IMR-90 (cell line): ENCODE data around the gene GREB1L. TPM values are rescaled to one million over a fixed set of nuclear protein-coding genes. Genes with fewer than 3 reads are reported as not detected.

ENCODE experiments used
- ATAC-seq: fragments of 200-7000 bp; cut with Tn5 transposase; 2 replicates; pipeline ENCODE4 v1.9.1; 2020; ENCODE audit warnings: low read depth, mild to moderate bottlenecking, moderate library complexity
- BruUV-seq: library from RNA; stranded (reverse); fragments of 400-500 nt; replicated peaks from 2 replicates; lab custom pipeline; 2021; lab: Mats Ljungman, UMichigan
- CTCF ChIA-PET: fragments of 300-600 bp; formaldehyde crosslinking; extraction: SDS; loops from one replicate; lab custom pipeline; 2021; ENCODE audit warnings: antibody characterized with exemption; lab: Yijun Ruan, JAX
- POLR2A ChIA-PET: fragments of 300-600 bp; sonication (Branson Sonifier 250); formaldehyde crosslinking; loops from one replicate; lab custom pipeline; 2022; ENCODE audit warnings: antibody characterized with exemption; ENCODE audit not compliant: unreplicated experiment; lab: Charles Lee
- DNase-seq: peaks from one replicate; pipeline ENCODE4 v3.0.0; 2013
- H2AFZ ChIP-seq: replicated peaks from 2 replicates; pipeline ENCODE3; 2013; ENCODE audit warnings: low read length, mild to moderate bottlenecking; ENCODE audit not compliant: poor library complexity
- H2AK5ac ChIP-seq: 2 replicates; pipeline ENCODE4 v1.6.1; 2013; ENCODE audit warnings: low read depth, low read length, inconsistent platforms
- H2AK9ac ChIP-seq: replicated peaks from 2 replicates; pipeline ENCODE3; 2013; ENCODE audit warnings: mild to moderate bottlenecking, low read depth, low read length, moderate library complexity; ENCODE audit not compliant: poor library complexity
- H2BK120ac ChIP-seq: 2 replicates; pipeline ENCODE4 v1.6.1; 2013; ENCODE audit warnings: low read depth, low read length, inconsistent platforms
- H2BK15ac ChIP-seq: 3 replicates; pipeline ENCODE4 v1.6.1; 2013; ENCODE audit warnings: low read depth, low read length, inconsistent platforms
- H2BK20ac ChIP-seq: 2 replicates; pipeline ENCODE4 v1.6.1; 2013; ENCODE audit warnings: low read depth, mild to moderate bottlenecking, inconsistent platforms, low read length, moderate library complexity
- H2BK5ac ChIP-seq: 2 replicates; pipeline ENCODE4 v1.6.1; 2013; ENCODE audit warnings: mild to moderate bottlenecking, low read depth, low read length, inconsistent platforms; ENCODE audit not compliant: poor library complexity, severe bottlenecking
- H3K14ac ChIP-seq: replicated peaks from 2 replicates; pipeline ENCODE4 v1.6.1; 2013; ENCODE audit warnings: low read depth, low read length, inconsistent platforms
- H3K18ac ChIP-seq: 2 replicates; pipeline ENCODE4 v1.6.1; 2013; ENCODE audit warnings: low read depth, low read length, control low read depth
- H3K23ac ChIP-seq: 2 replicates; pipeline ENCODE4 v1.6.1; 2013; ENCODE audit warnings: low read depth, low read length, inconsistent platforms
- H3K27ac ChIP-seq: 2 replicates; pipeline ENCODE4 v1.5.1; 2013; ENCODE audit warnings: mild to moderate bottlenecking, control low read depth, low read length; ENCODE audit not compliant: insufficient read depth
- H3K27me3 ChIP-seq: 2 replicates; pipeline ENCODE4 v1.6.1; 2013; ENCODE audit warnings: low read length; ENCODE audit not compliant: control insufficient read depth, insufficient read depth
- H3K36me3 ChIP-seq: 2 replicates; pipeline ENCODE4 v1.6.1; 2013; ENCODE audit warnings: low read length, mixed read lengths; ENCODE audit not compliant: control insufficient read depth, insufficient read depth
- H3K4ac ChIP-seq: 2 replicates; pipeline ENCODE4 v1.6.1; 2013; ENCODE audit warnings: low read depth, low read length, inconsistent platforms
- H3K4me1 ChIP-seq: 2 replicates; pipeline ENCODE4 v1.6.1; 2013; ENCODE audit warnings: low read length, mixed read lengths; ENCODE audit not compliant: control insufficient read depth, insufficient read depth
- H3K4me2 ChIP-seq: 2 replicates; pipeline ENCODE4 v1.6.1; 2013; ENCODE audit warnings: low read depth, mild to moderate bottlenecking, control low read depth, low read length, moderate library complexity
- H3K4me3 ChIP-seq: 2 replicates; pipeline ENCODE4 v1.5.1; 2013; ENCODE audit warnings: low read depth, mild to moderate bottlenecking, control low read depth, low read length, moderate library complexity; ENCODE audit not compliant: insufficient read depth
- H3K56ac ChIP-seq: 2 replicates; pipeline ENCODE4 v1.6.1; 2013; ENCODE audit warnings: low read length, inconsistent platforms; ENCODE audit not compliant: insufficient read depth; ENCODE audit errors: extremely low read depth
- H3K79me1 ChIP-seq, 2 experiments: 2 replicates each; pipeline ENCODE4 v1.6.1; 2013; ENCODE audit warnings: low read length in 2 of 2, inconsistent platforms in 1 of 2, low read depth in 1 of 2
- H3K9ac ChIP-seq: 2 replicates; pipeline ENCODE4 v1.6.1; 2013; ENCODE audit warnings: low read depth, low read length, control low read depth
- H3K9me1 ChIP-seq: 2 replicates; pipeline ENCODE4 v1.6.1; 2013; ENCODE audit warnings: low read length, inconsistent platforms; ENCODE audit not compliant: insufficient read depth
- H3K9me3 ChIP-seq: 2 replicates; pipeline ENCODE4 v1.6.1; 2013; ENCODE audit warnings: low read length; ENCODE audit not compliant: control insufficient read depth, insufficient read depth
- H4K20me1 ChIP-seq: 2 replicates; pipeline ENCODE4 v1.6.1; 2013; ENCODE audit warnings: low read length, inconsistent platforms; ENCODE audit not compliant: insufficient read depth
- H4K5ac ChIP-seq: 2 replicates; pipeline ENCODE4 v1.6.1; 2013; ENCODE audit warnings: mild to moderate bottlenecking, low read depth, low read length, control low read depth
- H4K8ac ChIP-seq, 2 experiments: 2 replicates each; pipeline ENCODE4 v1.6.1; 2013; ENCODE audit warnings: low read depth in 2 of 2, low read length in 2 of 2, control low read depth in 1 of 2, inconsistent platforms in 1 of 2
- H4K91ac ChIP-seq: 2 replicates; pipeline ENCODE4 v1.6.1; 2013; ENCODE audit warnings: low read depth, low read length, inconsistent platforms; ENCODE audit not compliant: insufficient read depth
- WGBS, 2 experiments: methylation state at CpG; one replicate each; pipeline versions ENCODE4 v1.1.5 to v1.1.7; 2013; ENCODE audit warnings: missing lambda C conversion rate in 2 of 2; ENCODE audit not compliant: insufficient read length in 1 of 2; ENCODE audit errors: extremely low coverage in 2 of 2; 5-methylcytosine and 5-hydroxymethylcytosine counted together
- dilution Hi-C: fragments of 300-500 bp; cut with HindIII; formaldehyde crosslinking; loops from one replicate; pipeline ENCODE4 v1.14.3; 2018; ENCODE audit warnings: low sequenced_read_pairs; ENCODE audit not compliant: unreplicated experiment
- in situ Hi-C: fragments of 300-500 bp; cut with MboI; formaldehyde crosslinking; loops from 3 replicates; pipeline ENCODE4 v1.14.3; 2019; ENCODE audit warnings: low sequenced_read_pairs, inconsistent platforms, mixed read lengths
- intact Hi-C: fragments of 100-400 bp; cut with micrococcal nuclease; formaldehyde crosslinking; loops from 2 replicates; pipeline ENCODE4 v1.10.0; 2022
- polyA plus RNA-seq, 3 experiments: library from polyadenylated mRNA; depleted of rRNA; stranded (reverse); fragments of >200 nt; gene quantifications; 2 replicates each; pipeline ENCODE4 v1.2.3, GENCODE V29; 2012; ENCODE audit warnings: low replicate concordance in 1 of 3
- total RNA-seq: library from RNA; depleted of rRNA; stranded (reverse); fragments of >200 nt; gene quantifications from 2 replicates; pipeline ENCODE4 v1.2.3, GENCODE V29; 2012
- TF ChIP-seq, protein P1 (sequence below): fragments of 150-350 bp; IDR thresholded peaks from 2 replicates; pipeline ENCODE4 v1.6.1; 2017; ENCODE audit warnings: mild to moderate bottlenecking, antibody characterized with exemption, low read length, low read depth

Gene GREB1L
- total and polyA plus RNA-seq, 2 of the 4 experiments (the other 2 are of a cell fraction) = under 0.01 to 0.02 TPM

DNA sequence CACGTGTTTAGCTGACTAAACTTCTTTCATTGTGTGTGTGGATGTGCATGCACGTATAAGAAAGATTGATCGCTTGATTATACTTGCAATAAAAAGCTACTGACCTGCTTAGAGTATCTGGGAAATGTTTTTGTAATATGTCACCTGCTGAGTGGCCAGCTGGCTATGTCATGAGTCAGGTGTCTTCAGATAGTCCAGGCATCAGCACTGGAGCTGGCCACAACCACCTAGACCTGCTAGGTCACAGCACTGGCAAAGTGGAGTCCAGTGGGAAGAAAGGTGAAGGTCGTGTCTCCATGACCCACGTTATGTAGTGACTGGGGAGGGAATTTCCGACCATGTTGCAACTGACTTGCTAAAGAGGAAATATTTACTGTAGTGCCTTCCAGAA lies 211.5 kb downstream of the GREB1L start:
- Histone ChIP-seq H3K18ac (no peak overlapping the region), H3K9me3 (no peaks in the 10 kb centered on the region), H3K27ac (no peak overlapping the region), H4K91ac (no peak overlapping the region), H4K8ac (no peak overlapping the region), H3K4ac (no peak overlapping the region), H2AK9ac (no peak overlapping the region), H3K23ac (no peak overlapping the region), H3K79me1 (no peaks in the 10 kb centered on the region), H2BK5ac (no peak overlapping the region), H3K9me1 (no peaks in the 10 kb centered on the region), H3K4me2 (no peak overlapping the region), H3K27me3 (peaks cover 34% of the 10 kb centered on the region), H2BK15ac (no peak overlapping the region), H3K56ac (no peak overlapping the region), H3K4me1 (peaks cover 5% of the 10 kb centered on the region; the same call in 1 of the 2 replicates), H2BK20ac (no peak overlapping the region), H3K4me3 (no peak overlapping the region), H4K5ac (no peak overlapping the region), H4K20me1 (no peaks in the 10 kb centered on the region), H3K14ac (no peak overlapping the region), H2AFZ (no peak overlapping the region), H2BK120ac (no peak overlapping the region), H3K9ac (no peak overlapping the region), H2AK5ac (no peak overlapping the region), H3K36me3 (no peaks in the 10 kb centered on the region)
- ChIA-PET POLR2A (no interaction called here), CTCF (interaction anchor here (1.4 kb wide), 1 partner anchor 259 kb away, joined by 5 read pairs; no protein-coding TSS in a partner anchor)
- dilution Hi-C loops (no loop called here), in situ Hi-C loops (no loop called here), intact Hi-C loops (loop anchor here (10.0 kb wide), 1 partner anchor 209 kb away; the partner anchor contains the start of gene GREB1L)
- BruUV-seq = no TSS peak
- TF ChIP-seq, protein P1, sequence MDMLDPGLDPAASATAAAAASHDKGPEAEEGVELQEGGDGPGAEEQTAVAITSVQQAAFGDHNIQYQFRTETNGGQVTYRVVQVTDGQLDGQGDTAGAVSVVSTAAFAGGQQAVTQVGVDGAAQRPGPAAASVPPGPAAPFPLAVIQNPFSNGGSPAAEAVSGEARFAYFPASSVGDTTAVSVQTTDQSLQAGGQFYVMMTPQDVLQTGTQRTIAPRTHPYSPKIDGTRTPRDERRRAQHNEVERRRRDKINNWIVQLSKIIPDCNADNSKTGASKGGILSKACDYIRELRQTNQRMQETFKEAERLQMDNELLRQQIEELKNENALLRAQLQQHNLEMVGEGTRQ = no peak
- WGBS, 2 experiments = 100% methylated on average over 1 of the region's 6 CpGs; no CpG with 5 or more reads in 1 of the 2 experiments
- DNase-seq (no peak), ATAC-seq (no peak)
